WERI-Rb-1 (cell line): ENCODE data around the gene CFAP99.

Experiments used
- DNase-seq: peaks from one replicate; pipeline ENCODE4 v3.0.0-alpha.2; 2020
- H3K27ac ChIP-seq: fragments of 250-450 bp; sonication (Bioruptor Pico); 2 replicates; pipeline ENCODE4 v1.5.1; 2020; ENCODE audit warnings: mild to moderate bottlenecking, moderate library complexity
- H3K27me3 ChIP-seq: fragments of 250-450 bp; sonication (Bioruptor Pico); 2 replicates; pipeline ENCODE4 v1.5.1; 2021; ENCODE audit warnings: mild to moderate bottlenecking, low read depth, moderate library complexity; ENCODE audit not compliant: insufficient read depth, severe bottlenecking
- H3K36me3 ChIP-seq: fragments of 250-450 bp; sonication (Bioruptor Pico); 2 replicates; pipeline ENCODE4 v1.5.1; 2020; ENCODE audit warnings: mild to moderate bottlenecking, moderate library complexity
- H3K4me3 ChIP-seq: 2 replicates; pipeline ENCODE4 v1.5.1; 2011; ENCODE audit warnings: low read depth, mild to moderate bottlenecking, control low read depth, low read length
- H3K9me3 ChIP-seq: fragments of 250-450 bp; sonication (Bioruptor Pico); 2 replicates; pipeline ENCODE4 v1.5.1; 2021; ENCODE audit warnings: mild to moderate bottlenecking, moderate library complexity; ENCODE audit not compliant: severe bottlenecking
- TF ChIP-seq, protein P1 (sequence below): IDR thresholded peaks from 2 replicates; pipeline ENCODE4 v1.5.1; 2011; ENCODE audit warnings: low read depth, mild to moderate bottlenecking, control low read depth, inconsistent platforms, low read length

CFAP99 gene

DNA sequence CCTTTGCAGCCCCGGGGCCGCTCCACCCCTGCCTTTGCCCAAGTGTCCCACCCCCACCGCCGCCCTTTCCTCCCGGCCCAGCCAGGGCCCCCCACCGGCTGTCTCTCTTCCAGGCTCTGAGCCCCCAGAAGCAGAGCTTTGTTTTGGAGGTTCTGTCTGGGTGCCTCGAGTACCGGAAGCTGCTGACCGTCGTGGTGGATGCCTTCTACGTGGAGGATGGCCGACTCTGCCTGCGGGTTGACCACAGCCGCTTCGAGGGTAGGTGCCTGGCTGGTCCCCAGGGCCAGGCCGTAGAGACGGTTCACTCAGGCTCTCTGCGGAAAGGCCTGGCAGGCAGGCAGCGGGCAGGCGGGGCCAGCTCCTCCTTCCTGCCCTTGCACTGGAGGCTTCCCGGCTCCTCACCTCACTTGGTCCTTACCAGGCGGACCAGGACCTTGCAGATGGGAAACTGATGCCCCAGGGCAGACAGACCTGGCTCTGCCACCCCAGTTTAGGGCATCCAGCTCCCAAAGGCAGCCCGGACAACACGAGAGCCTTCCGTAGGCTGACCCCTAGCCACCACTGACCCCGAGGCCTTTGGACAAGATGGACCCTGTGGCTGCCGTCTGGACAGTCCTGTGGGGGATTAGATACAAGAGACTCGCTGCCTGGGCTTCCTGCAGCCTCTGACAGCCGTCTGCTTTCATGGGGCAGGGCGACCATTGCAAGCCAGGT, 18.2 kb downstream of the CFAP99 start:
- H3K27ac ChIP-seq = no peak overlapping the region

DNA sequence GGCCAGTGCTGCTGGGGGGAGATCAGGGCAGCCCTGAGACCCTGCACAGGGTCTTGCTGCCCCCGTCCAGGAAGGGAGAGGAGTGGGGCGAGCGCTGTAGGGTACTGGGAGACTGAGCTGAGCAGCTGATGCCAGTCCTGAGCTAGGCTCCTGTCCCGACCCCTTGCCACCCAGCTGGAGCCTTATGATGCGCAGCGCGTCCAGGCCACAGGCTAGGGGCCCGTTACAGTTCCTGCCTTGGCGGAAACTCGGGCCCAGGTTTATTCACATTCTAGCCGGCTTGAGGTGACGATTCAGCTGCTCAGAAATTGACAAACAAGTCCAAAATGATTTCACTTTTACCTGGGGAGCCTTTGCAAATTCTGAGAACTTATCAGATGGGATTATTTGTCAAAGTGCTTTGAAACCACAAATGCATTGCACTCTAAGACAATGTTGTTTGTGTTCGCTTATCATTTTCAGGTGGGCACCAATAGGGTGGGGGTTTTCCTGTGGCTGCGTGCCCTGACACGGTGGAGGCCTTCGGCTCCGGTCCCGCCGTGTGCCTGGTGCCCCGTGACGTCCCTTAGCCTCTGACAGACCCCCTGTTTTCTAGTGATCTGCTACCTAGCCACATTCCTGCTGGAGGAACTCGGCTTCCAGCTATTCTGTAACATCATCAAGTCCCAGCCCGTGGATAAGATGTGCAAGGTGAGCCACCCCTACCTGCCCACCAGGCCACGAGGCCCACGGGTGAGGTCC, 18.9 kb downstream of the CFAP99 start:
- Histone ChIP-seq H3K27ac (no peak overlapping the region), H3K9me3 (no peaks in the 10 kb centered on the region), H3K36me3 (no peaks in the 10 kb centered on the region), H3K27me3 (no peaks in the 10 kb centered on the region), H3K4me3 (no peak overlapping the region)
- TF ChIP-seq, protein P1, sequence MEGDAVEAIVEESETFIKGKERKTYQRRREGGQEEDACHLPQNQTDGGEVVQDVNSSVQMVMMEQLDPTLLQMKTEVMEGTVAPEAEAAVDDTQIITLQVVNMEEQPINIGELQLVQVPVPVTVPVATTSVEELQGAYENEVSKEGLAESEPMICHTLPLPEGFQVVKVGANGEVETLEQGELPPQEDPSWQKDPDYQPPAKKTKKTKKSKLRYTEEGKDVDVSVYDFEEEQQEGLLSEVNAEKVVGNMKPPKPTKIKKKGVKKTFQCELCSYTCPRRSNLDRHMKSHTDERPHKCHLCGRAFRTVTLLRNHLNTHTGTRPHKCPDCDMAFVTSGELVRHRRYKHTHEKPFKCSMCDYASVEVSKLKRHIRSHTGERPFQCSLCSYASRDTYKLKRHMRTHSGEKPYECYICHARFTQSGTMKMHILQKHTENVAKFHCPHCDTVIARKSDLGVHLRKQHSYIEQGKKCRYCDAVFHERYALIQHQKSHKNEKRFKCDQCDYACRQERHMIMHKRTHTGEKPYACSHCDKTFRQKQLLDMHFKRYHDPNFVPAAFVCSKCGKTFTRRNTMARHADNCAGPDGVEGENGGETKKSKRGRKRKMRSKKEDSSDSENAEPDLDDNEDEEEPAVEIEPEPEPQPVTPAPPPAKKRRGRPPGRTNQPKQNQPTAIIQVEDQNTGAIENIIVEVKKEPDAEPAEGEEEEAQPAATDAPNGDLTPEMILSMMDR = no peak
- no peak for DNase-seq

More for the DNA sequence above, 18.2 kb downstream of the CFAP99 start:
- no peaks in the 10 kb centered on the region for H3K36me3 ChIP-seq
- H3K9me3 ChIP-seq = no peaks in the 10 kb centered on the region
- no peak overlapping the region for H3K4me3 ChIP-seq
- no peaks in the 10 kb centered on the region for H3K27me3 ChIP-seq
- TF ChIP-seq, protein P1 = no peak
- no peak for DNase-seq

DNA sequence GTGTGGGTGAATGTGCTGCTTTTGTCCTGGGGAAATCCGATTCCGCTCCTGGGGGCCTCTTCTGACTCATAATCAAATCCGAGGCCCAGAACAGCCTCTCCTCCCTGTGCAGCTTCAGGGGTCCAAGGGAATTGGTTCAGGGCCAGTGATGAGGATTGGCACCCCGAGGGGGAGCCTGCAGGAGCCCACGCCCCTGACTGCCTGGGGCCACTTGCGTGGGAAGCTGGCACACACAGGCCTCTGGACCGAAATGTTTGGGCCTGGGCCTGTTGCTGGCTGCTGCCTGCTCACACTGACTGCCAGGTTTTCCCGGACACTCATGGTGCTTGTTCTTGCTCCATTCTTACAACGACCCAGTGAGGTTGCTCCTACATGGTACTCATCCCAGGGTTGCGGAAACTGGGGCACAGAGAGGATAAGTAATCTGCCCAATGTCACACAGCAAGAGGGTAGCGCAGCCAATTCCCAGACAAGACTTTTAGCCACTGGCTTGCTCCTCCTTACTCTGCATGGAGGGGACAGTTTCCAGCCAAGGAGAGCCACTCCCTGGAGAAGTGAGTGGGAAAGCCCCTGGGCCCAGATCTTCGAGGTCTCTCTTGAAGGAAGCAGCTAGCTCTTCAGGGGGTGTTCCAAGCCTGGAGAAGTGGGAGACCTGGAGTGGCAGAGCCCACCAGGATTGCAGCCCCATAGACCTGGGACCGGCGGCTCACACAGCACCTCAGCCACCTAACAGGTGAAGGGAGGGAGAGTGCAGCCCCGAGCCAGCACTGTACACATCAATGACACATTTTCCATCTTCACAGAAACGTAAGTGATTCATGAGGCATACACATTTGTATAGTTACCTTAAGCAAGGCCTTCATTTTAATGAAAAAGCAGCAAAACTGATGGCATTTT, 20.3 kb downstream of the CFAP99 start:
- Histone ChIP-seq H3K9me3 (no peaks in the 10 kb centered on the region), H3K27ac (no peak overlapping the region), H3K4me3 (no peak overlapping the region), H3K36me3 (no peaks in the 10 kb centered on the region), H3K27me3 (no peaks in the 10 kb centered on the region)
- TF ChIP-seq, protein P1 = no peak
- no peak for DNase-seq

DNA sequence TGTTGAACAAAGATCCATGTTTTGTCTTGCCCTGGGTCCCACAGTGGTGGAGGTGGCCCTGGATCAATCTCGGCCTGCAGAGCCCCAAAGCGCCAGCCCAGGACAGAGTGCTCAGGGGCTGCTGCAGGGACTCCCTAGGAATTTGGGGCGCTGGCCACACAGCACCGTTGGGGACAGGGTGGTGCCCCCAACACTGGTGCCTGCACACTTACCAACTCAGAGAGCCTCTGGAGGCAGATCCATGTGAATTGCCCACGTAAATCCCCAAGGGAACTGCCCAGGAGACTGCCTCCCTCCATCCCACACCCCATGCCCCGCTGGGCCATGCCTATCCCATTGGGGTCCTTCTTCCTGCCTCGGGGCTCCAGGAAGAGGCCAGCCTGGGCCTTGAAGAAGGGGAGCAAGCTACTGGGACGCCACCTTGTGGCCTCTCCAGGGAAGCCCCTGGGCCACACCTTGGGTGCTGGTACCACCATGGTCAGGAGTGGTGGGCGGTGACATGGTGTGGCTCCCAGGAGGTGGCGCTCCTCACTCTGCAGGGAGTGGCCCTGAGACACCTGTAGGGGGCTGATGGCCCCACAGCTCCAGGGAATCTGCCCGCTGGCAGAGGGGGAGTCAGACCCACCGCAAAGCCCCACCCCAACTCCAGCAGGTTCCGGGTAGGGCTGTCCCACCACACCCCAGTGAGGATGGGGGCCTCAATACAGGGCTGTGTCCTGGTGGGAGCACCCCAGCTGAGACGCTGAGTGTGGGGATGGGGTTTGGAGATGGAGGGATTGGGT, 22.8 kb downstream of the CFAP99 start:
- Histone ChIP-seq H3K27me3 (no peaks in the 10 kb centered on the region), H3K36me3 (no peaks in the 10 kb centered on the region), H3K4me3 (peak overlapping the region; percentile 19; the same call in 1 of the 2 replicates), H3K9me3 (no peaks in the 10 kb centered on the region), H3K27ac (no peak overlapping the region; the same call in 1 of the 2 replicates)
- DNase-seq = peak; percentile 97
- TF ChIP-seq, protein P1 = peak; percentile 100
